HEK293 (cell line): Measurements from ENCODE around the gene CCL27.

Experiments
- SCRT2 ChIP-seq: fragments of 450-650 bp; formaldehyde crosslinking; IDR thresholded peaks from 2 replicates; pipeline ENCODE4 v1.5.1; 2016; ENCODE audit warnings: missing biosample characterization, missing genetic modification characterization
- ZNF324 ChIP-seq: fragments of 450-650 bp; formaldehyde crosslinking; IDR thresholded peaks from 2 replicates; pipeline ENCODE4 v1.5.1; 2016; ENCODE audit warnings: missing biosample characterization, missing genetic modification characterization
- ZNF341 ChIP-seq: fragments of 450-650 bp; formaldehyde crosslinking; IDR thresholded peaks from 2 replicates; pipeline ENCODE4; 2016; ENCODE audit warnings: low read depth, missing biosample characterization, missing genetic modification characterization
- ZXDB ChIP-seq: fragments of 450-650 bp; formaldehyde crosslinking; IDR thresholded peaks from 2 replicates; pipeline ENCODE4 v1.5.1; 2016; ENCODE audit warnings: missing biosample characterization, missing genetic modification characterization
- TF ChIP-seq, protein P1 (sequence below): fragments of 450-650 bp; formaldehyde crosslinking; IDR thresholded peaks from 2 replicates; pipeline ENCODE4 v1.5.1; 2016; ENCODE audit warnings: missing biosample characterization, missing genetic modification characterization
- TF ChIP-seq, protein P2 (sequence below): fragments of 450-650 bp; formaldehyde crosslinking; IDR thresholded peaks from 2 replicates; pipeline ENCODE4 v1.5.1; 2017; ENCODE audit warnings: missing biosample characterization, missing genetic modification characterization

GRCh38 chr9:34659592-34660253 lies 2.7 kb downstream of the CCL27 start:
- TF ChIP-seq, protein P1, sequence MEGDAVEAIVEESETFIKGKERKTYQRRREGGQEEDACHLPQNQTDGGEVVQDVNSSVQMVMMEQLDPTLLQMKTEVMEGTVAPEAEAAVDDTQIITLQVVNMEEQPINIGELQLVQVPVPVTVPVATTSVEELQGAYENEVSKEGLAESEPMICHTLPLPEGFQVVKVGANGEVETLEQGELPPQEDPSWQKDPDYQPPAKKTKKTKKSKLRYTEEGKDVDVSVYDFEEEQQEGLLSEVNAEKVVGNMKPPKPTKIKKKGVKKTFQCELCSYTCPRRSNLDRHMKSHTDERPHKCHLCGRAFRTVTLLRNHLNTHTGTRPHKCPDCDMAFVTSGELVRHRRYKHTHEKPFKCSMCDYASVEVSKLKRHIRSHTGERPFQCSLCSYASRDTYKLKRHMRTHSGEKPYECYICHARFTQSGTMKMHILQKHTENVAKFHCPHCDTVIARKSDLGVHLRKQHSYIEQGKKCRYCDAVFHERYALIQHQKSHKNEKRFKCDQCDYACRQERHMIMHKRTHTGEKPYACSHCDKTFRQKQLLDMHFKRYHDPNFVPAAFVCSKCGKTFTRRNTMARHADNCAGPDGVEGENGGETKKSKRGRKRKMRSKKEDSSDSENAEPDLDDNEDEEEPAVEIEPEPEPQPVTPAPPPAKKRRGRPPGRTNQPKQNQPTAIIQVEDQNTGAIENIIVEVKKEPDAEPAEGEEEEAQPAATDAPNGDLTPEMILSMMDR = no peak
- TF ChIP-seq SCRT2 (tag by site-specific recombination) (no peak), ZXDB (tag by site-specific recombination) (no peak), ZNF341 (tag by site-specific recombination) (no peak), ZNF324 (tag by site-specific recombination) (no peak)
- TF ChIP-seq, protein P2, sequence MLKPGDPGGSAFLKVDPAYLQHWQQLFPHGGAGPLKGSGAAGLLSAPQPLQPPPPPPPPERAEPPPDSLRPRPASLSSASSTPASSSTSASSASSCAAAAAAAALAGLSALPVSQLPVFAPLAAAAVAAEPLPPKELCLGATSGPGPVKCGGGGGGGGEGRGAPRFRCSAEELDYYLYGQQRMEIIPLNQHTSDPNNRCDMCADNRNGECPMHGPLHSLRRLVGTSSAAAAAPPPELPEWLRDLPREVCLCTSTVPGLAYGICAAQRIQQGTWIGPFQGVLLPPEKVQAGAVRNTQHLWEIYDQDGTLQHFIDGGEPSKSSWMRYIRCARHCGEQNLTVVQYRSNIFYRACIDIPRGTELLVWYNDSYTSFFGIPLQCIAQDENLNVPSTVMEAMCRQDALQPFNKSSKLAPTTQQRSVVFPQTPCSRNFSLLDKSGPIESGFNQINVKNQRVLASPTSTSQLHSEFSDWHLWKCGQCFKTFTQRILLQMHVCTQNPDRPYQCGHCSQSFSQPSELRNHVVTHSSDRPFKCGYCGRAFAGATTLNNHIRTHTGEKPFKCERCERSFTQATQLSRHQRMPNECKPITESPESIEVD (tag by site-specific recombination) = no peak
